ENCODE measurements around the gene LRP4. TPM values are rescaled to one million over a fixed set of nuclear protein-coding genes. Genes with fewer than 3 reads are reported as not detected.

The LRP4 gene
- total and polyA plus RNA-seq, 2 of the 13 experiments (the other 11 are each of a cell fraction or from before 2014, with no cell fraction given) = 4.7 to 13.3 TPM

DNA sequence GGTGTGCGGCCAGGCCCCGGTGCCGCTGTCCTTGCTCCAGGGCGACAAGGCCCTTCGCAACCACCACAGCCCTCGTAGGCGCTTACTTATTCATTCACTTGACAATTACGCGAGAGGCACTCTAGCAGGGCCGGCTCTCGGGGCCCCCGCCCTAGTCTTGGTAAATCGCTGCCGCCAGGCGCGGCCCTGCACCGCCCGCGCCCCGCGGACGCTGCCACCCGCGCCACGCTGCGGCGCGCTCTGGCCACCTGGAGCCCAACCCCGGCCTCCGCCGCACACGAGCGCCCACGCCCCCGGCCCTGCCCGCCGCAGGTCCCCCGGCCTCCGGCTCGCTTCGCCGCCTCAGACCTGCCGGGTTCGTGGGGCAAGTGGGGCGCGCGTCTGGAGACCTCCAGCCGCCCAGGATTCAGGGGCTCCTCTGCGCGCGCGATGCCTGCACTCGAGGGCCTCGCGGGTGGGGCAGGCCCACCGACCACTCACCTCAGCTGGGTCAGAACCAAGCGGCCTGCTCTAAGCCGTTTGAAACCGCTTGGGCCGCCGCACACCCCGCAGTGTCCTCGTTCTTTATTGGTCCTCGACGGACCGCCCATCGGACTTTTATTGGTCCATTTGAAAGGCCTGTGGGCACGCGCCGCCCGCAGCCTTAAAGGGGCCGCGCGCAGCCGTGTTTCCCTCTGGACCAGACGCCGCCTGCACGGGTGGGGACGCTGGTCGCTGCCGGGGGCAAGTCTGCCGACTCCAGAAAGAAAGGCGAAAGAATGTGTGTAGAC lies 72.4 kb downstream of the LRP4 start, which contains the start of gene CKAP5 (continued):
- peak; percentile 84 for TF ChIP-seq YEATS2 (CRISPR knock-in tag; IDR thresholded peaks at IDR 0.05; ENCODE audit: borderline replicate concordance)
- TF ChIP-seq AHR (CRISPR knock-in tag; IDR thresholded peaks at IDR 0.05) = no peak; the same call in 1 of the 2 replicates
- TF ChIP-seq, protein P1, sequence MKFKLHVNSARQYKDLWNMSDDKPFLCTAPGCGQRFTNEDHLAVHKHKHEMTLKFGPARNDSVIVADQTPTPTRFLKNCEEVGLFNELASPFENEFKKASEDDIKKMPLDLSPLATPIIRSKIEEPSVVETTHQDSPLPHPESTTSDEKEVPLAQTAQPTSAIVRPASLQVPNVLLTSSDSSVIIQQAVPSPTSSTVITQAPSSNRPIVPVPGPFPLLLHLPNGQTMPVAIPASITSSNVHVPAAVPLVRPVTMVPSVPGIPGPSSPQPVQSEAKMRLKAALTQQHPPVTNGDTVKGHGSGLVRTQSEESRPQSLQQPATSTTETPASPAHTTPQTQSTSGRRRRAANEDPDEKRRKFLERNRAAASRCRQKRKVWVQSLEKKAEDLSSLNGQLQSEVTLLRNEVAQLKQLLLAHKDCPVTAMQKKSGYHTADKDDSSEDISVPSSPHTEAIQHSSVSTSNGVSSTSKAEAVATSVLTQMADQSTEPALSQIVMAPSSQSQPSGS (CRISPR knock-in tag; IDR thresholded peaks at IDR 0.05) = no peak; the same call in 1 of the 2 replicates
- no peak for TF ChIP-seq NFATC3 (CRISPR knock-in tag; IDR thresholded peaks at IDR 0.05)
- TF ChIP-seq, protein P2, sequence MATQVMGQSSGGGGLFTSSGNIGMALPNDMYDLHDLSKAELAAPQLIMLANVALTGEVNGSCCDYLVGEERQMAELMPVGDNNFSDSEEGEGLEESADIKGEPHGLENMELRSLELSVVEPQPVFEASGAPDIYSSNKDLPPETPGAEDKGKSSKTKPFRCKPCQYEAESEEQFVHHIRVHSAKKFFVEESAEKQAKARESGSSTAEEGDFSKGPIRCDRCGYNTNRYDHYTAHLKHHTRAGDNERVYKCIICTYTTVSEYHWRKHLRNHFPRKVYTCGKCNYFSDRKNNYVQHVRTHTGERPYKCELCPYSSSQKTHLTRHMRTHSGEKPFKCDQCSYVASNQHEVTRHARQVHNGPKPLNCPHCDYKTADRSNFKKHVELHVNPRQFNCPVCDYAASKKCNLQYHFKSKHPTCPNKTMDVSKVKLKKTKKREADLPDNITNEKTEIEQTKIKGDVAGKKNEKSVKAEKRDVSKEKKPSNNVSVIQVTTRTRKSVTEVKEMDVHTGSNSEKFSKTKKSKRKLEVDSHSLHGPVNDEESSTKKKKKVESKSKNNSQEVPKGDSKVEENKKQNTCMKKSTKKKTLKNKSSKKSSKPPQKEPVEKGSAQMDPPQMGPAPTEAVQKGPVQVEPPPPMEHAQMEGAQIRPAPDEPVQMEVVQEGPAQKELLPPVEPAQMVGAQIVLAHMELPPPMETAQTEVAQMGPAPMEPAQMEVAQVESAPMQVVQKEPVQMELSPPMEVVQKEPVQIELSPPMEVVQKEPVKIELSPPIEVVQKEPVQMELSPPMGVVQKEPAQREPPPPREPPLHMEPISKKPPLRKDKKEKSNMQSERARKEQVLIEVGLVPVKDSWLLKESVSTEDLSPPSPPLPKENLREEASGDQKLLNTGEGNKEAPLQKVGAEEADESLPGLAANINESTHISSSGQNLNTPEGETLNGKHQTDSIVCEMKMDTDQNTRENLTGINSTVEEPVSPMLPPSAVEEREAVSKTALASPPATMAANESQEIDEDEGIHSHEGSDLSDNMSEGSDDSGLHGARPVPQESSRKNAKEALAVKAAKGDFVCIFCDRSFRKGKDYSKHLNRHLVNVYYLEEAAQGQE (IDR thresholded peaks at IDR 0.05; ENCODE audit: borderline replicate concordance in 1 of 2, low read depth in 1 of 2, low read length in 2 of 2) = 0 out of 4 replicates have a peak, but pooled peaks of 1 of the 2 experiments have one; percentile 9
- TF ChIP-seq STAT5B (CRISPR knock-in tag; IDR thresholded peaks at IDR 0.05) = no peak
- TF ChIP-seq, protein P3, sequence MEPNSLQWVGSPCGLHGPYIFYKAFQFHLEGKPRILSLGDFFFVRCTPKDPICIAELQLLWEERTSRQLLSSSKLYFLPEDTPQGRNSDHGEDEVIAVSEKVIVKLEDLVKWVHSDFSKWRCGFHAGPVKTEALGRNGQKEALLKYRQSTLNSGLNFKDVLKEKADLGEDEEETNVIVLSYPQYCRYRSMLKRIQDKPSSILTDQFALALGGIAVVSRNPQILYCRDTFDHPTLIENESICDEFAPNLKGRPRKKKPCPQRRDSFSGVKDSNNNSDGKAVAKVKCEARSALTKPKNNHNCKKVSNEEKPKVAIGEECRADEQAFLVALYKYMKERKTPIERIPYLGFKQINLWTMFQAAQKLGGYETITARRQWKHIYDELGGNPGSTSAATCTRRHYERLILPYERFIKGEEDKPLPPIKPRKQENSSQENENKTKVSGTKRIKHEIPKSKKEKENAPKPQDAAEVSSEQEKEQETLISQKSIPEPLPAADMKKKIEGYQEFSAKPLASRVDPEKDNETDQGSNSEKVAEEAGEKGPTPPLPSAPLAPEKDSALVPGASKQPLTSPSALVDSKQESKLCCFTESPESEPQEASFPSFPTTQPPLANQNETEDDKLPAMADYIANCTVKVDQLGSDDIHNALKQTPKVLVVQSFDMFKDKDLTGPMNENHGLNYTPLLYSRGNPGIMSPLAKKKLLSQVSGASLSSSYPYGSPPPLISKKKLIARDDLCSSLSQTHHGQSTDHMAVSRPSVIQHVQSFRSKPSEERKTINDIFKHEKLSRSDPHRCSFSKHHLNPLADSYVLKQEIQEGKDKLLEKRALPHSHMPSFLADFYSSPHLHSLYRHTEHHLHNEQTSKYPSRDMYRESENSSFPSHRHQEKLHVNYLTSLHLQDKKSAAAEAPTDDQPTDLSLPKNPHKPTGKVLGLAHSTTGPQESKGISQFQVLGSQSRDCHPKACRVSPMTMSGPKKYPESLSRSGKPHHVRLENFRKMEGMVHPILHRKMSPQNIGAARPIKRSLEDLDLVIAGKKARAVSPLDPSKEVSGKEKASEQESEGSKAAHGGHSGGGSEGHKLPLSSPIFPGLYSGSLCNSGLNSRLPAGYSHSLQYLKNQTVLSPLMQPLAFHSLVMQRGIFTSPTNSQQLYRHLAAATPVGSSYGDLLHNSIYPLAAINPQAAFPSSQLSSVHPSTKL (CRISPR knock-in tag; IDR thresholded peaks at IDR 0.05) = 0 out of 2 replicates have a peak, but pooled peaks have one; percentile 14
- TF ChIP-seq KAT7 (CRISPR knock-in tag; IDR thresholded peaks at IDR 0.05; ENCODE audit: borderline replicate concordance) = peak; percentile 76; the same call in 1 of the 2 replicates
- peak; percentile 39 for TF ChIP-seq RXRA (CRISPR knock-in tag; IDR thresholded peaks at IDR 0.05)
- 0 out of 2 replicates have a peak, but pooled peaks have one; percentile 57 for TF ChIP-seq KLF12 (CRISPR knock-in tag; IDR thresholded peaks at IDR 0.05; ENCODE audit: borderline replicate concordance)
- no peak for TF ChIP-seq IRF2 (CRISPR knock-in tag; IDR thresholded peaks at IDR 0.05)
- TF ChIP-seq, protein P4, sequence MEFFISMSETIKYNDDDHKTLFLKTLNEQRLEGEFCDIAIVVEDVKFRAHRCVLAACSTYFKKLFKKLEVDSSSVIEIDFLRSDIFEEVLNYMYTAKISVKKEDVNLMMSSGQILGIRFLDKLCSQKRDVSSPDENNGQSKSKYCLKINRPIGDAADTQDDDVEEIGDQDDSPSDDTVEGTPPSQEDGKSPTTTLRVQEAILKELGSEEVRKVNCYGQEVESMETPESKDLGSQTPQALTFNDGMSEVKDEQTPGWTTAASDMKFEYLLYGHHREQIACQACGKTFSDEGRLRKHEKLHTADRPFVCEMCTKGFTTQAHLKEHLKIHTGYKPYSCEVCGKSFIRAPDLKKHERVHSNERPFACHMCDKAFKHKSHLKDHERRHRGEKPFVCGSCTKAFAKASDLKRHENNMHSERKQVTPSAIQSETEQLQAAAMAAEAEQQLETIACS (CRISPR knock-in tag; IDR thresholded peaks at IDR 0.05) = peak; percentile 28; the same call in 1 of the 2 replicates
- TF ChIP-seq, protein P5, sequence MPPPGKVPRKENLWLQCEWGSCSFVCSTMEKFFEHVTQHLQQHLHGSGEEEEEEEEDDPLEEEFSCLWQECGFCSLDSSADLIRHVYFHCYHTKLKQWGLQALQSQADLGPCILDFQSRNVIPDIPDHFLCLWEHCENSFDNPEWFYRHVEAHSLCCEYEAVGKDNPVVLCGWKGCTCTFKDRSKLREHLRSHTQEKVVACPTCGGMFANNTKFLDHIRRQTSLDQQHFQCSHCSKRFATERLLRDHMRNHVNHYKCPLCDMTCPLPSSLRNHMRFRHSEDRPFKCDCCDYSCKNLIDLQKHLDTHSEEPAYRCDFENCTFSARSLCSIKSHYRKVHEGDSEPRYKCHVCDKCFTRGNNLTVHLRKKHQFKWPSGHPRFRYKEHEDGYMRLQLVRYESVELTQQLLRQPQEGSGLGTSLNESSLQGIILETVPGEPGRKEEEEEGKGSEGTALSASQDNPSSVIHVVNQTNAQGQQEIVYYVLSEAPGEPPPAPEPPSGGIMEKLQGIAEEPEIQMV (CRISPR knock-in tag; IDR thresholded peaks at IDR 0.05; ENCODE audit: low read depth) = no peak
- TF ChIP-seq ARNT2 (CRISPR knock-in tag; IDR thresholded peaks at IDR 0.05; ENCODE audit: low read depth) = peak; percentile 70; the same call in 1 of the 2 replicates
- no peak; the same call in 1 of the 2 replicates for TF ChIP-seq HOXA3 (CRISPR knock-in tag; IDR thresholded peaks at IDR 0.05)
- no peak for TF ChIP-seq GATAD2A (CRISPR knock-in tag; IDR thresholded peaks at IDR 0.05)
- no peak for TF ChIP-seq GABPA (IDR thresholded peaks at IDR 0.05; ENCODE audit: low read depth, low read length)
- TF ChIP-seq GABPA (CRISPR knock-in tag; IDR thresholded peaks at IDR 0.05; ENCODE audit: low read depth) = no peak

Data from HepG2 (cell line).